Lower leg skin (tissue), 4 donors: ENCODE data around the gene RUNX2. TPM values are rescaled to one million over a fixed set of nuclear protein-coding genes. Genes with fewer than 3 reads are reported as not detected.

ENCODE experiments used
- DNase-seq, 2 donors: peaks; one replicate each; pipeline ENCODE4 v3.0.0-alpha.2; 2019; ENCODE audit warnings: low spot score in 2 of 2
- H3K4me3 ChIP-seq: fragments of 200-600 bp; sonication (generic); 2 replicates; pipeline ENCODE4 v1.5.1; 2017; ENCODE audit warnings: mild to moderate bottlenecking, low read depth; ENCODE audit not compliant: poor library complexity, severe bottlenecking
- CTCF ChIP-seq, 3 donors: fragments of 450-650 bp; IDR thresholded peaks; one replicate each; pipeline ENCODE4 v1.5.1; 2016; ENCODE audit warnings: antibody characterized with exemption in 3 of 3, mild to moderate bottlenecking in 3 of 3, moderate library complexity in 2 of 3
- POLR2A ChIP-seq, 2 donors: fragments of 450-650 bp; IDR thresholded peaks; one replicate each; pipeline ENCODE4 v1.6.1; 2016 to 2017; ENCODE audit warnings: antibody characterized with exemption in 2 of 2, mild to moderate bottlenecking in 1 of 2, moderate library complexity in 1 of 2
- WGBS, 2 donors: methylation state at CpG; one replicate each; pipeline ENCODE4 v1.1.5; 2018; 5-methylcytosine and 5-hydroxymethylcytosine counted together
- intact Hi-C: fragments of 100-400 bp; cut with DNase I; formaldehyde crosslinking; loops from one replicate; pipeline ENCODE4 v1.15.0; 2023; ENCODE audit warnings: low total_unique reads
- total RNA-seq, 4 donors: library from RNA; depleted of rRNA; stranded (reverse); fragments of >200 nt; gene quantifications; one replicate each; pipeline ENCODE4 v1.1.0, GENCODE V29; 2016

RUNX2 gene
- total RNA-seq, 4 donors from 2014 or later: 1.8 to 4.8 (median 3.1) TPM

- intact Hi-C loops: no loop called here
- DNase-seq: no peak
- WGBS, 2 donors: 82 to 88% methylated on average over 4 of the region's 4 CpGs
- TF ChIP-seq CTCF (IDR thresholded peaks at IDR 0.05) (no peak), POLR2A (IDR thresholded peaks at IDR 0.05) (no peak)
- no peak overlapping the region for H3K4me3 ChIP-seq
Observed at GRCh38 chr6:45486736-45487135, 158.6 kb downstream of the RUNX2 start.

- TF ChIP-seq POLR2A (IDR thresholded peaks at IDR 0.05) (no peak), CTCF (IDR thresholded peaks at IDR 0.05) (no peak)
- H3K4me3 ChIP-seq: no peak overlapping the region
- no peak for DNase-seq
- intact Hi-C loops: no loop called here
Observed at GRCh38 chr6:45487645-45488044, 159.5 kb downstream of the RUNX2 start.

- H3K4me3 ChIP-seq: no peak overlapping the region
- TF ChIP-seq POLR2A (IDR thresholded peaks at IDR 0.05) (no peak), CTCF (IDR thresholded peaks at IDR 0.05) (no peak)
- DNase-seq: no peak
- intact Hi-C loops: no loop called here
Observed at GRCh38 chr6:45488269-45488668, 160.1 kb downstream of the RUNX2 start.

GRCh38 chr6:45488889-45489288 lies 160.8 kb downstream of the RUNX2 start:
- H3K4me3 ChIP-seq: no peak overlapping the region
- DNase-seq: no peak
- intact Hi-C loops: no loop called here
- 90 to 95% methylated on average over 2 of the region's 2 CpGs for WGBS, 2 donors
- TF ChIP-seq CTCF (IDR thresholded peaks at IDR 0.05): no peak
- TF ChIP-seq POLR2A (IDR thresholded peaks at IDR 0.05): no peak

GRCh38 chr6:45491048-45491735 lies 163.1 kb downstream of the RUNX2 start:
- TF ChIP-seq POLR2A (IDR thresholded peaks at IDR 0.05) (no peak), CTCF (IDR thresholded peaks at IDR 0.05) (no peak)
- no peak for DNase-seq
- intact Hi-C loops: no loop called here
- WGBS, 2 donors: 86 to 88% methylated on average over 5 of the region's 5 CpGs
- H3K4me3 ChIP-seq: no peak overlapping the region

- 94 to 97% methylated on average over 6 of the region's 6 CpGs for WGBS, 2 donors
- intact Hi-C loops: no loop called here
- TF ChIP-seq POLR2A (IDR thresholded peaks at IDR 0.05) (no peak), CTCF (IDR thresholded peaks at IDR 0.05) (no peak)
- H3K4me3 ChIP-seq: no peak overlapping the region
- no peak for DNase-seq
Observed at GRCh38 chr6:45491874-45492273, 163.7 kb downstream of the RUNX2 start.
